Coronary artery (tissue), 2 donors: Measurements from ENCODE around the gene SLC7A8.

ENCODE experiments used
- DNase-seq: peaks from one replicate; pipeline ENCODE4 v3.0.0-alpha.2; 2017; ENCODE audit warnings: low spot score
- H3K27ac ChIP-seq, 2 donors: fragments of 200-600 bp; sonication (generic); one replicate each; pipeline ENCODE4 v1.5.1; 2016 to 2019
- H3K4me3 ChIP-seq: fragments of 200-600 bp; sonication (generic); 2 replicates; pipeline ENCODE4 v1.5.1; 2016; ENCODE audit warnings: mild to moderate bottlenecking, moderate library complexity
- TF ChIP-seq, protein P1 (sequence below): fragments of 200-600 bp; sonication (generic); IDR thresholded peaks from one replicate; pipeline ENCODE4 v1.5.1; 2019; ENCODE audit warnings: antibody characterized with exemption

The SLC7A8 gene

DNA sequence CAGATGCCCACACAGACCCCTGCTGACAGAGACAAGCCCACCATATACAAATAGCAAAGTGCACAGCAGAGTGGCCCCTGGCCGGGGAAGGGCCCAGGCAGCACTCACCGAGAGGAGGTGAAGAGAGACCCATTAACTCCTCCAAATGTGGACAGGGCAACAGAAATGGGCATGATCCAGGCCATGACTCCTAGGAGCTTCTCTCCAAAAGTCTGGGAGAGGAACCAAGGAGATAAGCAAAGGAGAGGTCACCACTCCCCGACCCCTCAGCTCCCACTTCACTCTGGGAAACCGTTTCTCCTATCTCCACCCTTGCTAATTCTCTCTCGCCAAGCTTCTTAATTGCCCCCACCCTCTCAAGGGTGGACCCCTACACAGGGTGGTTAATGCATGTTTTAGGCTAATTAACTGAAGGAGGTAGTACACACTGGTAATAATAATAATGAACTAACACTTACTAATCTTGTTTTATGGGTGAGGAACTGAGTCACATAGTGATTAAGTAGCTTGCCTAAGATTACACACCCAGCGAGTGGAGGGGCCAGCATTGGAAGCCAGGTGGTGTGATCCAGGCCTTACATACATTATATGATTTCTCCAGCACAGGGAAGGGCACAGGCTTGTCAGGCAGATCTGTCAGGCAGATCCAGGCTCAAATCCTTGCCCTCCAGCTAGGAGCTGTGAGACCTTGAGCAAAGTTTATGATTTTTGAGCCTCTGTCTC, 45.5 kb downstream of the SLC7A8 start:
- no peak for DNase-seq
- Histone ChIP-seq H3K4me3 (no peak overlapping the region), H3K27ac (no peak overlapping the region)
- TF ChIP-seq, protein P1, sequence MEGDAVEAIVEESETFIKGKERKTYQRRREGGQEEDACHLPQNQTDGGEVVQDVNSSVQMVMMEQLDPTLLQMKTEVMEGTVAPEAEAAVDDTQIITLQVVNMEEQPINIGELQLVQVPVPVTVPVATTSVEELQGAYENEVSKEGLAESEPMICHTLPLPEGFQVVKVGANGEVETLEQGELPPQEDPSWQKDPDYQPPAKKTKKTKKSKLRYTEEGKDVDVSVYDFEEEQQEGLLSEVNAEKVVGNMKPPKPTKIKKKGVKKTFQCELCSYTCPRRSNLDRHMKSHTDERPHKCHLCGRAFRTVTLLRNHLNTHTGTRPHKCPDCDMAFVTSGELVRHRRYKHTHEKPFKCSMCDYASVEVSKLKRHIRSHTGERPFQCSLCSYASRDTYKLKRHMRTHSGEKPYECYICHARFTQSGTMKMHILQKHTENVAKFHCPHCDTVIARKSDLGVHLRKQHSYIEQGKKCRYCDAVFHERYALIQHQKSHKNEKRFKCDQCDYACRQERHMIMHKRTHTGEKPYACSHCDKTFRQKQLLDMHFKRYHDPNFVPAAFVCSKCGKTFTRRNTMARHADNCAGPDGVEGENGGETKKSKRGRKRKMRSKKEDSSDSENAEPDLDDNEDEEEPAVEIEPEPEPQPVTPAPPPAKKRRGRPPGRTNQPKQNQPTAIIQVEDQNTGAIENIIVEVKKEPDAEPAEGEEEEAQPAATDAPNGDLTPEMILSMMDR = no peak

DNA sequence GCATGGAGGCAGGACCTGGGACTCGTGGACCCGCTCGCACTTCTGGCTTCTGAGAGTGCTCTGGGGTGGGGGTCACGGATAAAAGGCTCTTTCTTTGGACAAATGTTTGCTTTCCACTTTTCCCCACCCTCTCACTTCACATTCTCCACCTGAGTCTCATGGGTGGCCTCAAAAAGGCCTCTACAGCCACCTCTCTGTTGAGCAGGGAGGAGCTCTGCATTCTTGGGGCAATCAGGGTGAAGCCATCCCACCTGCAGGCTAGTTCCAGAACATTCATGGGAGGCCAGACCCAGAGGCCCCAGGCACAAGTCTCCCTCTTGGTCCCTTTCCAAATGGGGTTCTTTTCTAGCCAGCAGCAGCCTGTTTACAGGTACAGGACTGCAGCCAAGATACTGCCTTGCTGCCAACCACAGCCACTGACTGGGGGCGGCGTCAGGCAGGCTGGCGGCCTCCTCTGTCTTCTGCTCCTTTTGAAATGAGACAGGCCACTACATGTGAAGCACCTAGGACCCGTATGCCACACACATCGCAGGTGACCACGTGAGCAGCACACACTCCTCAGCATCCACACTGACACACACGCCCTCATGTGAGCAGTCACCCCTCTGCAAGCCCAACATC, 46.2 kb downstream of the SLC7A8 start:
- TF ChIP-seq, protein P1 = no peak
- no peak overlapping the region for H3K27ac ChIP-seq
- no peak overlapping the region for H3K4me3 ChIP-seq
- DNase-seq = no peak

DNA sequence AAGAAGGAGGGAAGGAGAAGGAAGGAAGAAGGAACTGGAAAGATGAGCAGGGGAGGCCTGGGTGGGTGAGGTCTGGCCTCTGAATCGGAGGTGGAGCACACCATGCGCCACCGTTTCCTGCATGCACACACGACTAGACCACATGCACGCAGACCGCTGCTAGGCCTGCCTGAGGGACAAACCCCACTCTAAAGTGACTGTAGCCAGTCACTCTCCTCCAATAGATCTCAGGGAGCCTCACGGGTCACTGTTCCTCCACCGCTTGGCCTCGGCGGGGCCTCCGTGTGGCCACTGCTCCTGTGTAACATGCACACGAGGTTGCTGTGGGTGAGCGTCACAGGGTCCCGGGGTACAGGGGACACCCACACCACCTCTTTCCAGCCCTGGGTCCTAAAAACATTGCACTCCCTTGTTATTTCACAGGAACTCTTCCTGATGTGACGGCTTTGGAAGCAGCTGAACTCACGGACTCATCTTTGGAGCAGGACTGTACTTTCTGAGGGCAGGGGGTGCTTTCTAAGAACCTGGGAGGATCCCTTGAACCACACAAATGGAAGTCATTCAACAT, 46.8 kb downstream of the SLC7A8 start:
- Histone ChIP-seq H3K4me3 (no peak overlapping the region), H3K27ac (no peak overlapping the region)
- TF ChIP-seq, protein P1 = no peak
- DNase-seq = no peak

DNA sequence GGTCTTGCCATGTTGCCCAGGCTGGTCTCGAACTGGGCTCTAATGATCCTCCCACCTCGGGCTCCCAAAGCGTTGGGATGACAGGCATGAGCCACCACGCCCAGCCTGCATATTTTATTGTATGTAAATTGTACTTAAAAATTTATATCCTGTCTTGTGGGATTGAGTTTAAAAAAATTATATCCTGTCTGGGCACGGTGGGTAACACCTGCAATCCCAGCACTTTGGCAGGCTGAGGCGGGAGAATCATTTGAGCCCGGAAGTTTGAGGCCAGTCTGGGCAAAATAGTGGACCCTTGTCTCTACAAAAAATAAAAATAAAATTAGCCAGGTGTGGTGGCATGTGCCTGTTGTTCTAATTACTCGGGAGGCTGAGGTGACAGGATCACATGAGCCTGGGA, 50.5 kb downstream of the SLC7A8 start:
- Histone ChIP-seq H3K4me3 (no peak overlapping the region), H3K27ac (no peak overlapping the region)
- TF ChIP-seq, protein P1 = no peak
- DNase-seq = no peak

DNA sequence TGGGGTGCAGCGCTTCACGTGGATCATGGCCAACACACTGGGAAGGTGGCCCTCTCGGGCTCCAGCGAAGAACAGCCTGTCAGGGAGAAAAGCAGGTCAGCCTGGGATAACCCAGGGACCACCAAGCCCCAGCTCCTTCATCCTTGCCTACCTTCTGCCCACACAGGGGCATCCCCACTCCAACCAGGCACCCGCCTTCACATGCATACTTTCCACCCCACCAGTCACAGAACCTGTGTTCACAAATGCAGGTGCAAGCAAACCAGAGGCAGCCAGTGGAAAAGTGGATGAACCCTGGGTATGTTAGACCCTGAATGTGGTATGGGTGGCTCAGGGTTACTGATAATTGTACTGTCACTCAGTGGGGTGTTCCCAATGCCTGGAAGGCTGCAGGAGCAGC, 52.0 kb downstream of the SLC7A8 start:
- Histone ChIP-seq H3K4me3 (no peak overlapping the region), H3K27ac (no peak overlapping the region)
- no peak for DNase-seq
- TF ChIP-seq, protein P1 = no peak

DNA sequence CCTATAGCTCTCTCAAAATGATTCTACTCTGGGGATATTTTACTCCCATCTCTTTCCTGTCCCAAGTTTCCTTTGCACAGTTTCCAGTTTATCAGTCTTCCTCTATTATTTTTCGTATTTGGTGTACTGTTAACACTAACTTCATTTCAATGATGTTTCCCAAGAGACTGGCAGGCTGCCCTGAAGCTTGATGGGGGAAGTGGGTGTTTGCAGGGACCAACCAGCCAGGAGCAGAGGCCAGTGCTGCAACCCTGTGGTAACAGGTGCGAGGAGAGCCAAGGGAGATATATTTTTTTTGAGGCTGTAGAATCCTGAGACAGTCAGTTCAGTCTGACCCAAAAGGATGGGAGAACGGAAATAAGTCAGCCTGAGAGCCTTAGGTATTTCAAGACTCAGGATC, 52.6 kb downstream of the SLC7A8 start:
- DNase-seq = no peak
- no peak overlapping the region for H3K27ac ChIP-seq
- H3K4me3 ChIP-seq = no peak overlapping the region
- TF ChIP-seq, protein P1 = no peak
